ENCODE measurements around the gene RECQL.

RECQL gene

DNA sequence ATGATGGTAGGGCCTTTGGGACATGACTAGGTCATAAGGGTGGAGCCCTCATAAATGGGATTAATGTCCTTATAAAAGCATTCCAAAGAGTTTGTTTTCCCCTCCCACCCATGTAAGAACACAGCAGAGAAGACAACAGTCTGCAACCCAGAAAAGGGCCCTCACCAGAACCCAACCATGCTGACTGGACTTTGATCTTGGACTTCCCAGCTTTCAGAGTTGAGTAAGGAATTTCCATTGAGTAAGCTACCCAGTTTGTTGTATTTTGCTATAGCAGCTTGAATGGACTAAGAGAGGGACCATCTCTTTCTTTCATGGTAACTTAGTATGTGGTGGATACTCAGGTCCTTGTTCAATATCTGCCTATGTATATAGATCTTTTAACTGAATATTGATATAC, 21.7 kb upstream of the RECQL start:
- TF ChIP-seq, protein P1, sequence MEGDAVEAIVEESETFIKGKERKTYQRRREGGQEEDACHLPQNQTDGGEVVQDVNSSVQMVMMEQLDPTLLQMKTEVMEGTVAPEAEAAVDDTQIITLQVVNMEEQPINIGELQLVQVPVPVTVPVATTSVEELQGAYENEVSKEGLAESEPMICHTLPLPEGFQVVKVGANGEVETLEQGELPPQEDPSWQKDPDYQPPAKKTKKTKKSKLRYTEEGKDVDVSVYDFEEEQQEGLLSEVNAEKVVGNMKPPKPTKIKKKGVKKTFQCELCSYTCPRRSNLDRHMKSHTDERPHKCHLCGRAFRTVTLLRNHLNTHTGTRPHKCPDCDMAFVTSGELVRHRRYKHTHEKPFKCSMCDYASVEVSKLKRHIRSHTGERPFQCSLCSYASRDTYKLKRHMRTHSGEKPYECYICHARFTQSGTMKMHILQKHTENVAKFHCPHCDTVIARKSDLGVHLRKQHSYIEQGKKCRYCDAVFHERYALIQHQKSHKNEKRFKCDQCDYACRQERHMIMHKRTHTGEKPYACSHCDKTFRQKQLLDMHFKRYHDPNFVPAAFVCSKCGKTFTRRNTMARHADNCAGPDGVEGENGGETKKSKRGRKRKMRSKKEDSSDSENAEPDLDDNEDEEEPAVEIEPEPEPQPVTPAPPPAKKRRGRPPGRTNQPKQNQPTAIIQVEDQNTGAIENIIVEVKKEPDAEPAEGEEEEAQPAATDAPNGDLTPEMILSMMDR (IDR thresholded peaks at IDR 0.05; ENCODE audit: insufficient read depth, missing control alignments) = no peak
- no peak for FAIRE-seq
- DNase-seq (ENCODE audit: insufficient read length, low spot score) = no peak

- DNase-seq (ENCODE audit: insufficient read length, low spot score) (no peak), FAIRE-seq (no peak)
- TF ChIP-seq, protein P1 (IDR thresholded peaks at IDR 0.05; ENCODE audit: insufficient read depth, missing control alignments) = no peak
These were observed 20.1 kb upstream of the RECQL start for GRCh38 chr12:21521541-21521940.

DNA sequence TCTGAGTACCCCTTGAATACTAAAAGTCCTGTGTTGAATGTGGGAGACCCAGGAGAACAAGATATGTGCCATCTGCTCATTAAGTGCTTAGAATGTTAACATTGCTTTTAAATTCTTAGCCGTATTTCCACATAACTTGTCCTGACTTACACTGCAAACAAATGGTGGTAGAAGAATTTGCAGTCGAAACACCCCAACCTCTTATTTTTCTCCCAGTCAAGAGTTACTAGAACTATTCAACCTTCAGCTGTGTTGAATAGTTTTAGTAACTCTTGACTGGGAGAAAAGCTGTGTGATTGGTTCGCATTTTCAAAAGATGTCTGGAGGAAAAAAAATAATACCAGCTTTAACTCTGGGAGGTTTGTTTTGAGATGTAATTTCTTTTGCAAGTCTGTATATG, 17.0 kb upstream of the RECQL start:
- FAIRE-seq = no peak
- TF ChIP-seq, protein P1 (IDR thresholded peaks at IDR 0.05; ENCODE audit: insufficient read depth, missing control alignments) = no peak

GRCh38 chr12:21516281-21516680, 14.8 kb upstream of the RECQL start:
- TF ChIP-seq, protein P1 (IDR thresholded peaks at IDR 0.05; ENCODE audit: insufficient read depth, missing control alignments) = no peak
- DNase-seq (ENCODE audit: insufficient read length, low spot score) = no peak
- FAIRE-seq = no peak

More for the DNA sequence above, 17.0 kb upstream of the RECQL start:
- DNase-seq (ENCODE audit: insufficient read length, low spot score) = no peak

- DNase-seq (ENCODE audit: insufficient read length, low spot score) (no peak), FAIRE-seq (no peak)
- TF ChIP-seq, protein P1 (IDR thresholded peaks at IDR 0.05; ENCODE audit: insufficient read depth, missing control alignments) = no peak
These were observed 8.3 kb upstream of the RECQL start for GRCh38 chr12:21509768-21510167.

DNA sequence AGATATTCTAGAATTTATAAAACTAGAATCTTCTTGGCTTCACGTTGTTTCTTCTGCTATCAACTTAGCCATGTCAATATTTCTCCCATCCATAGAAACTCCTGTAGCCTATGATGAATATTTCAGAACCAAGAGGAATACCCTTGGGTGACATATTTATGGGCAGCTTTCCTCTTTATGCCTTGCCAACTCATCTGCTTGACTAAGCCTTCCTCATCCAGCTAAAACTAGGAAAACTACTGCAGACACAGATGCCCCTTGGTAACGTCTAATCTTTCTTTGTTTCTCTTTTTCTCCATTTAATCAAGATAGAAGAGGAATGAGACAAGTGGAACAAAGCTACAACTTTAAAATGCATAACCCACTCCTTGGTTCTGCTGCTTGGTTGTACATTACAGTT, 6.4 kb upstream of the RECQL start:
- TF ChIP-seq, protein P1 (IDR thresholded peaks at IDR 0.05; ENCODE audit: insufficient read depth, missing control alignments) = no peak
- peak; percentile 35 for FAIRE-seq

DNA sequence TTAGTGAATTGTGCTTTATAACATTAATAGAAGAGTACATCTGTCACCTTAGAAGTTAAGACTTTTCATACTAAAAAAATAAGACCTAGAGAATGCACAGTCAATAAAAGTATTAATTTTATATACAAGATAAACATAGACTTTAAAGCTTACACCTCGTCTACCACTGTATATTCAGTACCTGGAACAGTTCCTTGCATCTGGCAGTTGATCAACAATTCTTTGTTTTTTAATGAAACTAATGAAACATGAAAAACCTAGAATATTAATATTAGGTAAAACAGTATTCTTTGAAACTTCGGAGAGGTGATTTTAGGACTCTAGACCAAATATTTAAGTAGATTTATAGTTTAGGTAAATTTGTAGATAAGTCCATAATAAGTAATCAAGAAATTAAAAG, 4.5 kb upstream of the RECQL start:
- no peak for FAIRE-seq
- DNase-seq (ENCODE audit: insufficient read length, low spot score) = no peak
- TF ChIP-seq, protein P1 (IDR thresholded peaks at IDR 0.05; ENCODE audit: insufficient read depth, missing control alignments) = no peak

More for the DNA sequence above, 6.4 kb upstream of the RECQL start:
- no peak for DNase-seq (ENCODE audit: insufficient read length, low spot score)

Measured in D721Med (cell line).